H1 (cell line): ENCODE measurements around the gene ZNF423.

Experiments
- CEBPB ChIP-seq: IDR thresholded peaks from 2 replicates; pipeline ENCODE4 v1.6.1; 2012; ENCODE audit warnings: low read depth, low read length
- CTBP2 ChIP-seq: IDR thresholded peaks from 2 replicates; pipeline ENCODE4 v1.7.0; 2011; ENCODE audit warnings: borderline replicate concordance, mild to moderate bottlenecking, moderate library complexity, mixed read lengths, low read length; ENCODE audit not compliant: insufficient read depth, insufficient read length
- GABPA ChIP-seq: IDR thresholded peaks from 2 replicates; pipeline ENCODE4 v1.6.1; 2011; ENCODE audit warnings: mild to moderate bottlenecking, low read length, moderate library complexity, borderline replicate concordance; ENCODE audit not compliant: insufficient read depth
- JUND ChIP-seq: IDR thresholded peaks from 2 replicates; pipeline ENCODE4 v1.6.1; 2011; ENCODE audit warnings: mild to moderate bottlenecking, improper control_type of control experiment, low read length
- POLR2A ChIP-seq, 2 experiments: IDR thresholded peaks; 1 replicate in 1 of 2; 2 replicates in 1 of 2; pipeline ENCODE4 v1.6.1; 2011; ENCODE audit warnings: low read depth in 2 of 2, low read length in 2 of 2, mild to moderate bottlenecking in 2 of 2; ENCODE audit errors: control extremely low read depth in 1 of 2
- POLR2AphosphoS5 ChIP-seq: IDR thresholded peaks from 2 replicates; pipeline ENCODE4 v1.6.1; 2011; ENCODE audit warnings: low read depth, low read length
- SP2 ChIP-seq: IDR thresholded peaks from 2 replicates; pipeline ENCODE4 v1.6.1; 2012; ENCODE audit warnings: mild to moderate bottlenecking, low read length, inconsistent platforms
- SUZ12 ChIP-seq: fragments of 200-600 bp; sonication (generic); IDR thresholded peaks from 2 replicates; pipeline ENCODE4 v1.6.1; 2012; ENCODE audit warnings: mild to moderate bottlenecking, inconsistent platforms, low read length, moderate library complexity, mixed read lengths
- TAF1 ChIP-seq: IDR thresholded peaks from 2 replicates; pipeline ENCODE4 v1.6.1; 2011; ENCODE audit warnings: mild to moderate bottlenecking, low read depth, low read length
- YY1 ChIP-seq: IDR thresholded peaks from 2 replicates; pipeline ENCODE4 v1.6.1; 2011; ENCODE audit warnings: low read depth, mild to moderate bottlenecking, low read length
- TF ChIP-seq, protein P1 (sequence below), 3 experiments: IDR thresholded peaks; 1 replicate in 2 of 3; 2 replicates in 1 of 3; pipeline versions ENCODE4 v1.5.1 to v1.6.1; 2011; ENCODE audit warnings: low read length in 3 of 3, mild to moderate bottlenecking in 3 of 3, inconsistent platforms in 2 of 3, low read depth in 1 of 3, moderate library complexity in 1 of 3; ENCODE audit not compliant: insufficient read depth in 1 of 3; ENCODE audit errors: control extremely low read depth in 1 of 3

DNA sequence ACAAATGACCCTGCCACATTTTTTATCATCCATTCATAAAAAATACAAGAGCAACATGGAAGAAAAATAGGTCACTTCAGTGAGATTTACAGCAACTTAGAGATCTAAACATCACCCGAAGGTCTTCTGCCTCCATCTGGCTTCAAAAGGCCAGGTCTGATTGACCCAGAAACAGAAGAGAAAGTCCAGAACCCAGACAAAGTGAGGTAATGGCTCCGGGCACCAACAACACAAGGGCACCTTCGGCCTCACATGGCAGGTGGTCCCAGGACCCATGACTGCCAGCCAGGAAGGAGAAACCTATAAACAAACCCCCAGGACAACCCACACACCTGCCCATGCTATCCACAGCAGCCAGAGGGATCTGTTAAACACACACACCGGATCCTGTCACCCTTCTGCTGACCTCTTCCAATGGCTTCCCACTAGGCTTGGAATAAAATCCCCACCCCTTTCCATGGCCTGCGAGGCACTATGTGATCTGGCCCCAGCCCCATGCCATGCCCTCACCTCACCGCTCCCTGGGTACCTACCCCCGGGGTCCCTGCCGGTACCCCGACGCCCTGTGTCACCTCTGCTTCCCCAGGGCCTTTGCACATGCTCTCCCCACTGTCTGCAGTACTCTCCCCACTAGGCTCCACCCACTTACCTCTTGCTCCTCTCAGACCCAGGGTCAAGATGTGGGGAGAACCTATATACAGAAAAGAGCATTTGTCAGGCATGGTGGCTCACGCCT, 149.1 kb downstream of the ZNF423 start:
- TF ChIP-seq POLR2AphosphoS5, result no peak
- TF ChIP-seq GABPA, result no peak
- no peak for TF ChIP-seq SUZ12
- no peak for TF ChIP-seq SP2
- TF ChIP-seq YY1, result no peak
- TF ChIP-seq TAF1, result no peak
- no peak for TF ChIP-seq CEBPB
- TF ChIP-seq, protein P1, sequence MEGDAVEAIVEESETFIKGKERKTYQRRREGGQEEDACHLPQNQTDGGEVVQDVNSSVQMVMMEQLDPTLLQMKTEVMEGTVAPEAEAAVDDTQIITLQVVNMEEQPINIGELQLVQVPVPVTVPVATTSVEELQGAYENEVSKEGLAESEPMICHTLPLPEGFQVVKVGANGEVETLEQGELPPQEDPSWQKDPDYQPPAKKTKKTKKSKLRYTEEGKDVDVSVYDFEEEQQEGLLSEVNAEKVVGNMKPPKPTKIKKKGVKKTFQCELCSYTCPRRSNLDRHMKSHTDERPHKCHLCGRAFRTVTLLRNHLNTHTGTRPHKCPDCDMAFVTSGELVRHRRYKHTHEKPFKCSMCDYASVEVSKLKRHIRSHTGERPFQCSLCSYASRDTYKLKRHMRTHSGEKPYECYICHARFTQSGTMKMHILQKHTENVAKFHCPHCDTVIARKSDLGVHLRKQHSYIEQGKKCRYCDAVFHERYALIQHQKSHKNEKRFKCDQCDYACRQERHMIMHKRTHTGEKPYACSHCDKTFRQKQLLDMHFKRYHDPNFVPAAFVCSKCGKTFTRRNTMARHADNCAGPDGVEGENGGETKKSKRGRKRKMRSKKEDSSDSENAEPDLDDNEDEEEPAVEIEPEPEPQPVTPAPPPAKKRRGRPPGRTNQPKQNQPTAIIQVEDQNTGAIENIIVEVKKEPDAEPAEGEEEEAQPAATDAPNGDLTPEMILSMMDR (IDR thresholded peaks at IDR 0.05; ENCODE audit: control extremely low read depth in 1 of 3, insufficient read depth in 1 of 3, low read depth in 1 of 3, low read length in 3 of 3), result no peak
- TF ChIP-seq POLR2A (IDR thresholded peaks at IDR 0.05; ENCODE audit: control extremely low read depth in 1 of 2, low read depth in 2 of 2, low read length in 2 of 2), result no peak
- TF ChIP-seq JUND, result no peak
- TF ChIP-seq CTBP2, result no peak
